ENCODE results near the gene NME5. TPM values are rescaled to one million over a fixed set of nuclear protein-coding genes. Genes with fewer than 3 reads are reported as not detected.

Gene NME5
- total and polyA plus RNA-seq, 9 of the 15 experiments (the other 6 are each of a cell fraction or from before 2014, with no cell fraction given): not detected

- DNase-seq (ENCODE audit: extremely low read depth in 1 of 4, low spot score in 3 of 4) (peak in 1 of 4 experiments; percentile 1), ATAC-seq (no peak), FAIRE-seq (no peak)
- no peaks in the 10 kb centered on the region for H3K9me1 ChIP-seq (ENCODE audit: control insufficient read depth, insufficient read depth, low read length)
- H3K27ac ChIP-seq (ENCODE audit: extremely low read depth, low read depth, low read length): no peak overlapping the region
- no peaks in the 10 kb centered on the region for H3K36me3 ChIP-seq (ENCODE audit: control insufficient read depth, insufficient read depth, low read length)
- WGBS (ENCODE audit: insufficient coverage, low coverage, missing lambda C conversion rate): 0% methylated on average over 1 of the region's 1 CpG
- no peak overlapping the region for H3K9ac ChIP-seq (ENCODE audit: insufficient read depth in 1 of 2, low read depth in 2 of 2, low read length in 2 of 2)
- no peaks in the 10 kb centered on the region for H3K9me3 ChIP-seq (replicated peaks; ENCODE audit: control insufficient read depth, insufficient read depth, low read depth, low read length)
- BruUV-seq (replicated peaks): no TSS peak
- no peak overlapping the region for H3K4me3 ChIP-seq
- H3K27me3 ChIP-seq (ENCODE audit: control insufficient read depth in 2 of 2, insufficient read depth in 2 of 2, low read length in 2 of 2): peaks cover 15 to 20% of the 10 kb centered on the region in 2 experiments; a peak in 4 of 5 replicates
- CTCF ChIA-PET (ENCODE audit: low intra/inter-chr PET ratio): no interaction called here
- POLR2A ChIA-PET: interaction anchor here (1.0 kb wide), 1 partner anchor 20 kb away, joined by 5 read pairs; no protein-coding TSS in a partner anchor
- H3K4me2 ChIP-seq (ENCODE audit: insufficient read depth, low read length): no peak overlapping the region
- H4K20me1 ChIP-seq (replicated peaks; ENCODE audit: control insufficient read depth, insufficient read depth, low read length): no peaks in the 10 kb centered on the region; the same call in 1 of the 2 replicates
- no peak overlapping the region for H2AFZ ChIP-seq (ENCODE audit: low read depth, low read length)
- TF ChIP-seq POLR2A (conservative IDR thresholded peaks at IDR 0.05) (no peak), ZNF511 (CRISPR knock-in tag; IDR thresholded peaks at IDR 0.05) (no peak), FOXJ3 (CRISPR knock-in tag; IDR thresholded peaks at IDR 0.05) (no peak), MXD1 (CRISPR knock-in tag; IDR thresholded peaks at IDR 0.05; ENCODE audit: borderline replicate concordance, poor library complexity, severe bottlenecking) (no peak), ZNF699 (CRISPR knock-in tag; IDR thresholded peaks at IDR 0.05; ENCODE audit: insufficient replicate concordance) (no peak), SRF (CRISPR knock-in tag; IDR thresholded peaks at IDR 0.05) (no peak), GABPB1 (CRISPR knock-in tag; IDR thresholded peaks at IDR 0.05) (no peak), STAT6 (CRISPR knock-in tag; IDR thresholded peaks at IDR 0.05) (no peak), BRD4 (IDR thresholded peaks at IDR 0.05) (no peak), ZNF644 (tag; IDR thresholded peaks at IDR 0.05; ENCODE audit: low read depth) (no peak)
- H3K79me2 ChIP-seq (ENCODE audit: control insufficient read depth, insufficient read depth, low read length): no peaks in the 10 kb centered on the region
- in situ Hi-C loops (cut with MboI): no loop called here
- no peaks in the 10 kb centered on the region; a peak in 1 of 5 replicates for H3K4me1 ChIP-seq (replicated peaks in 1 of 2; ENCODE audit: control insufficient read depth in 2 of 2, insufficient read depth in 2 of 2, low read length in 2 of 2)
- intact Hi-C loops (cut with micrococcal nuclease): loop anchor here (1.0 kb wide), 1 partner anchor 19 kb away; no protein-coding TSS in a partner anchor
These were observed 29.6 kb downstream of the NME5 start for GRCh38 chr5:138109463-138110265.
